Common myeloid progenitor, CD34-positive (primary cell): ENCODE results near the gene SST.

ENCODE experiments used
- CTCF ChIA-PET: fragments of 350-600 bp; sonication (Branson Sonifier 250); formaldehyde crosslinking; loops from one replicate; lab custom pipeline; 2021; ENCODE audit warnings: antibody characterized with exemption; lab: Charles Lee
- POLR2A ChIA-PET: fragments of 350-600 bp; sonication (Branson Sonifier 250); formaldehyde crosslinking; loops from one replicate; lab custom pipeline; 2021; ENCODE audit warnings: antibody characterized with exemption; lab: Charles Lee
- DNase-seq, 3 donors: peaks; one replicate each; pipeline versions ENCODE4 v3.0.0 to v3.0.0-alpha.2; 2013
- H3K27ac ChIP-seq, 2 experiments: 1 replicate in 1 of 2; 2 replicates in 1 of 2; pipeline ENCODE4 v1.7.0; 2013; ENCODE audit warnings: inconsistent platforms in 2 of 2, low read length in 2 of 2, mild to moderate bottlenecking in 2 of 2, low read depth in 1 of 2, moderate library complexity in 1 of 2; ENCODE audit not compliant: severe bottlenecking in 2 of 2, insufficient read depth in 1 of 2, poor library complexity in 1 of 2
- H3K27me3 ChIP-seq, 5 experiments: replicated peaks in 2 of 5; 1 replicate in 3 of 5; 2 replicates in 2 of 5; pipeline versions ENCODE4 v1.6.1 to v1.7.0; 2013; ENCODE audit warnings: low read length in 4 of 5, mild to moderate bottlenecking in 2 of 5, moderate library complexity in 2 of 5, inconsistent platforms in 1 of 5; ENCODE audit not compliant: insufficient read depth in 5 of 5, control insufficient read depth in 4 of 5
- H3K36me3 ChIP-seq, 4 experiments: 1 replicate in 2 of 4; 2 replicates in 2 of 4; pipeline versions ENCODE4 v1.6.1 to v1.7.0; 2013; ENCODE audit warnings: low read length in 3 of 4, control low read depth in 1 of 4, mild to moderate bottlenecking in 1 of 4; ENCODE audit not compliant: control insufficient read depth in 4 of 4, insufficient read depth in 4 of 4
- H3K4me1 ChIP-seq, 4 experiments: 1 replicate in 3 of 4; 2 replicates in 1 of 4; pipeline versions ENCODE4 v1.6.1 to v1.7.1; 2013; ENCODE audit warnings: low read length in 3 of 4, mild to moderate bottlenecking in 3 of 4, control low read depth in 1 of 4, inconsistent platforms in 1 of 4, moderate library complexity in 1 of 4; ENCODE audit not compliant: control insufficient read depth in 4 of 4, insufficient read depth in 4 of 4; ENCODE audit errors: control extremely low read depth in 1 of 4
- H3K4me3 ChIP-seq, 7 experiments: 1 replicate in 4 of 7; 2 replicates in 3 of 7; pipeline versions ENCODE4 v1.5.1 to v1.7.0; 2013; ENCODE audit warnings: mild to moderate bottlenecking in 7 of 7, low read length in 6 of 7, moderate library complexity in 6 of 7, inconsistent platforms in 2 of 7, low read depth in 2 of 7, control low read depth in 1 of 7; ENCODE audit not compliant: insufficient read depth in 4 of 7, control insufficient read depth in 1 of 7; ENCODE audit errors: extremely low read depth in 1 of 7
- H3K9me3 ChIP-seq, 5 experiments: 1 replicate in 4 of 5; 2 replicates in 1 of 5; pipeline versions ENCODE4 v1.6.1 to v1.7.1; 2013; ENCODE audit warnings: low read length in 4 of 5, mild to moderate bottlenecking in 2 of 5, inconsistent platforms in 1 of 5, low read depth in 1 of 5, moderate library complexity in 1 of 5; ENCODE audit not compliant: control insufficient read depth in 4 of 5, insufficient read depth in 2 of 5; ENCODE audit errors: control extremely low read depth in 1 of 5
- WGBS: methylation state at CpG from one replicate; pipeline ENCODE4 v1.1.5; 2013; ENCODE audit not compliant: insufficient coverage; 5-methylcytosine and 5-hydroxymethylcytosine counted together

The SST gene

DNA sequence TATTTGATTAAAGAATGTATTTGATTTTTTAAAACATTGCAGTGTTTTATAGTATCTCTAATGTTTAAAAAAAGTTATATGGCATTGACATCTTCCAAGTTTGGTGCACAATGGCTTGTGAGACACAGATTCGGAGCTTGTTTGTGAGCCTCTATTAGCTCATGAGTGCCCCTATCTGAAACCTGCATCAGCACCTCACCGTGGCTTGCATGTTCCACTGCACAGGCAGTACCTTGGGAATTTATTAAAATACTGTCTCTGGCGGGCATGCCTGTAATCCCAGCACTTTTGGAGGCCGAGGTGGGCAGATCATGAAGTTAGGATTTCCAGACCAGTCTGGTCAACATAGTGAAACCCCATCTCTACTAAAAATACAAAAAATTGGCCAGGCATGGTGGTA, 39.0 kb upstream of the SST start:
- 94% methylated on average over 2 of the region's 4 CpGs for WGBS
- POLR2A ChIA-PET, result no interaction called here
- no peaks in the 10 kb centered on the region for H3K4me1 ChIP-seq
- CTCF ChIA-PET, result interaction anchor here (2.4 kb wide), 1 partner anchor 30 kb away, joined by 8 read pairs; no protein-coding TSS in a partner anchor
- no peaks in the 10 kb centered on the region for H3K27me3 ChIP-seq
- H3K36me3 ChIP-seq, result no peaks in the 10 kb centered on the region
- no peak for DNase-seq
- H3K4me3 ChIP-seq, result no peak overlapping the region
- no peak overlapping the region for H3K27ac ChIP-seq
- H3K9me3 ChIP-seq, result no peaks in the 10 kb centered on the region

DNA sequence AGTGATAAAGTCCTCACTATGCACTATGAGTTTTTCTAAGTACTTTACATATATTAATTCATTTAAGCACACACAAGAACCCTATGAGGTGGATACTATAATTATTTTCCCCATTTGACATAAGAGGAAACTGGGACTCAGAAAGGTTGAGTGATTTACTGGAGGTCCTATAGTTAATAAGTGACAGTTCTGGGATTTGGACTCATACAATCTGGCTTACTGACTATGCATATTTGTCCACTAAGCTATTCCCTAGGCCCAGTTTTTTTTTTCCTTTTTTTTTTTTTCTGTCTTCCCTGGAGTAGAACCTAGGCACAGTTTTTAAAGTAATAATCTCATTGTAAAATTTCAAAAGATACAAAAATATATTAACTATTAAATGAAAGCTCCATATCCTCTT, 38.5 kb upstream of the SST start:
- no peaks in the 10 kb centered on the region for H3K36me3 ChIP-seq
- H3K27me3 ChIP-seq, result no peaks in the 10 kb centered on the region
- CTCF ChIA-PET, result interaction anchor here (2.4 kb wide), 1 partner anchor 30 kb away, joined by 8 read pairs; no protein-coding TSS in a partner anchor
- H3K27ac ChIP-seq, result no peak overlapping the region
- POLR2A ChIA-PET, result no interaction called here
- H3K4me3 ChIP-seq, result no peak overlapping the region
- no peak for DNase-seq
- H3K4me1 ChIP-seq, result no peaks in the 10 kb centered on the region
- H3K9me3 ChIP-seq, result no peaks in the 10 kb centered on the region

DNA sequence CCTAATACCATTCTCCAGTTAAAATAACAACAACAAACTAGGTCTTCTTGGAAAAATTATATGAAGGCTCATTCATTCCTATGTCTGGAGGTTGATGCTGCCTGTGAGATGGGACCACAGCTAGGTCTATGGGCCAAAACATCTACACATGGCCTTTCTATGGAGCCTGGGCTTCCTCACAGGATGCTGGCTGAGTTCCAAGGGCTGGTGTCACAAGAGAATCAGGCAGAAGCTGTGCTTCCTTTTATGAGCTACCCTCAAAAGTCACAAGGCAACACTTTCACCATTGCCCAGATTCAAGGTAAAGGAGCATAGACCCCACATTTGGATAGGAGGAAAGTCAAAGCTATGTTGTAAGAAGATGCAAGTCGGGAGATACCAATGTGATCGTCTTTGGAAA, 36.8 kb upstream of the SST start:
- ChIA-PET POLR2A (no interaction called here), CTCF (interaction anchor here (1.2 to 2.4 kb wide), 4 partner anchors 11 to 387 kb away, joined by 3 to 8 read pairs (median 3); no protein-coding TSS in a partner anchor)
- no peaks in the 10 kb centered on the region for H3K4me1 ChIP-seq
- WGBS, result 89% methylated on average over 2 of the region's 2 CpGs
- no peak overlapping the region for H3K27ac ChIP-seq
- no peaks in the 10 kb centered on the region for H3K36me3 ChIP-seq
- no peaks in the 10 kb centered on the region for H3K27me3 ChIP-seq
- DNase-seq, result peak in 2 of 3 donors; percentile 51 to 52
- H3K4me3 ChIP-seq, result no peak overlapping the region
- no peaks in the 10 kb centered on the region for H3K9me3 ChIP-seq

DNA sequence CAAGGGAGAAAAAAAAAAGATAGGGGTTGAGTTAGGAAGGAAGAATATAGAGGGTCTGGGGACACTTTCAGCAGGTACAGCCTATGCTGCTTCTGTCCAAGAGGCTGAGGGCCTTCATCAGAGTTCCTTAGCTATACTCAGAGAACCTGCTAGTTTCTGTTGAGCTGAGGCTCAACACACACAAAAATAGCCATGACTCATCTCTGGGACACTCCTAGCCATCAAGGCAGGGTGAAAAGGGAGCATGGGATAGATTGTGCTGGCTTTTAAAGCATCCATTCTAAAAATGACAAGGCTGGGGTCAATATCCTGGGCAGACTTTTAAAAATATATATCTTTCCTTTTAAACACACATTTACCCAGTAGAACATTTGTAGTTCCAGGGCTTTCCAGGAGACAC, 35.0 kb upstream of the SST start:
- Histone ChIP-seq H3K27me3 (peaks cover 0 to 2% (median 0%) of the 10 kb centered on the region in 5 experiments), H3K27ac (no peak overlapping the region), H3K36me3 (no peaks in the 10 kb centered on the region), H3K4me3 (no peak overlapping the region), H3K9me3 (no peaks in the 10 kb centered on the region), H3K4me1 (no peaks in the 10 kb centered on the region)
- ChIA-PET POLR2A (no interaction called here), CTCF (interaction anchor here (1.5 to 4.2 kb wide), 3 partner anchors 24 to 386 kb away, joined by 4 to 20 read pairs (median 8); no protein-coding TSS in a partner anchor)
- no peak for DNase-seq

DNA sequence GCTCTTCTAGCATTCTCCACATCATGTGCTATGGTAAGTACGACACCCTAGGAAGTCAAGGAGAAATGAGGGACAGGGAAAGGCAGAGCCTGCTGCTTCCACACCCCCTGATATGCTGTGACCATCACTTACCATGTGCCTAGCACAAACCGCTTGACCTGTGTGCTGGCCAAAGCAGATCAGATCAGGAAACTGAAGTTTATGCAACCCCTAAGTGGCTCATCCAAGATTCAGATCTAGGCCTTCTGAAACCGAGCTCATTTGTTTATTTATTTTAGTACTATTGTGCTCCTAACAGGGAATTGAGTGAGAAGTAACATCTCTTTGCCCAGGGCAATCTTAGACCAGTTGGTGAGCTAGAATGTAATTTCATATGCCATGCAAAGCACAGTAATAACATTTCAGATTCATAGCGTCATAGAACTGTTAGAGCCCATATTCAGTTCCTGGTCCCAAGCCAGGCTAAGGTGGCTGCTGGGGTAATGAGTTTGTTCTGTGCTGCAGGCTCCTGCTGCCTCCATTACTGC, 32.4 kb upstream of the SST start, which contains the start of gene RTP2:
TSS of gene RTP2 (minus strand) at position 51 of the 527 bp plus-strand sequence. CDS start 429 bp downstream, outside the sequence.
- Histone ChIP-seq H3K4me3 (no peak within 1 kb of the TSS), H3K9me3 (no peaks in the 10 kb centered on the region), H3K27ac (no peak within 1 kb of the TSS), H3K27me3 (peaks cover 0 to 2% (median 0%) of the 10 kb centered on the region in 5 experiments), H3K4me1 (no peaks in the 10 kb centered on the region), H3K36me3 (no peaks in the 10 kb centered on the region)
- DNase-seq, result no peak
- 50% methylated on average over 2 of the region's 4 CpGs for WGBS
- CTCF ChIA-PET, result interaction anchor here (1.3 to 4.7 kb wide), 6 partner anchors 10 to 383 kb away, joined by 3 to 24 read pairs (median 8); no protein-coding TSS in a partner anchor
- POLR2A ChIA-PET, result no interaction called here

DNA sequence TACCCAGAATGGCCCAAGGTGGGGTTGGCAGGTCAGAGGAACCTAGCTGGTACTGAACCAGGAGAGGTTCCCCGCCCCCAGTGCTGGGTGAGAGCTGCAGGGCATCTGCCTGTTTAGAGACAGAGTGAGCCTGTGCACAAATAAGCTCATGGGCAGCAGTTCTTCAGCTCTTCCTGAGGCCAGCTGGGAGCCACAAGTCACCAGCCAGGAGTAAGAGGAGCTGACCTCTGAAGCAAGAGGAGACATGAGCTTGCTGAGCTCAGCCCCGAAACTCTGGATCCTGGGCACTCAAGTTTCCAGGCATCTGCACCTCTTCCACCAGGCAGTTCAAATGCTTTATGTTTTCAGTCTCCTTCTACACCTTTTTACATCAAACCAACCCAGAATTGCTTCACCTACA, 30.1 kb upstream of the SST start:
- H3K4me1 ChIP-seq, result no peaks in the 10 kb centered on the region
- CTCF ChIA-PET, result interaction anchor here (2.2 to 4.7 kb wide), 2 partner anchors 13 to 20 kb away, joined by 8 to 24 read pairs; no protein-coding TSS in a partner anchor
- H3K36me3 ChIP-seq, result no peaks in the 10 kb centered on the region
- peaks cover 0 to 4% (median 0%) of the 10 kb centered on the region in 5 experiments for H3K27me3 ChIP-seq
- no peaks in the 10 kb centered on the region for H3K9me3 ChIP-seq
- no peak overlapping the region for H3K4me3 ChIP-seq
- DNase-seq, result no peak
- POLR2A ChIA-PET, result no interaction called here
- no peak overlapping the region for H3K27ac ChIP-seq
- 100% methylated on average over 2 of the region's 2 CpGs for WGBS

DNA sequence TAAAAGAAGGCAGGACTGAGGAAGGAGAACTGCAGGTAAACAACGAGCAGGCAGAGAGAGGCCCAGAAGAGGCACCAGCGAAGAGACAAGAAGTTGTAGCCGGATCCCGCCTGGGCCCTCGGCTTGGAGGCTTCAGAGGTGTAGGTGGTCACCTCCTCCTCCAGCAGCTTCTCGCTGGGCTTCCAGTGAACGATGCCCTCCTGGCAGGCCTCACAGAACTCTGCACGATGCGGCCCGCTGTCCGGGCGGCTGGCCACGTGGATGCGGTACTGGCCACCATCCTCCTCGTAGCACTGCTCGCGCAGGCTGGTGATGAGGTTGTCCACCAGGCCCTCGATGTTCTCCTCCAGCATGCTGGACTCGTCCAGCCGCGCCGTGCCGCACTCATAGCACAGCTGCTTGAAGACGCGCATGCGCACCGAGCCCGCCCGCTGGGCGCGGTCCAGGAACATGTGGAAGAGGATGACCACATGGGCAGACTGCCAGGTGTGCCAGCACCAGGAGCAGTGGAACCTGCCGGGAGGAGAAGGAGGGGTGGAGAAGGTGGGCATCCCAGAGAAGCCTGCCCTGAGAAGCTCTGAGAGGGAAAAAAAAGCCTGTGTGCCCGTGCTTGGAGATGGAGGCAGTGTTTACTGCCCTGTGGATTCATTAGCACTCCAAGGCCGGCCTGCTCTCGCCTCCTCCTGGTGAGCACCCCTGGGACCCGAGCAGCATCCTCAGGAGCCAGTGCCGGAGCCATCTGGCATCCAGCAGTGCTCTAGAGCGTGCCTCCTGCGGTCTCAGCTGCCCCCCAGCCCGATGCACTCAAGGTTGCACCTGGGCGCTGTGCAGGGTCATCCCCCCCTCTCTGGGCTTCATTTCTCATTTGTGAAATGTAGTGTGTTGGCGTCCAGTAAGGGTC, 28.6 kb upstream of the SST start:
- ChIA-PET POLR2A (no interaction called here), CTCF (no interaction called here)
- Histone ChIP-seq H3K27me3 (peaks cover 0 to 4% (median 0%) of the 10 kb centered on the region in 5 experiments), H3K9me3 (no peaks in the 10 kb centered on the region), H3K36me3 (no peaks in the 10 kb centered on the region), H3K27ac (no peak overlapping the region), H3K4me3 (no peak overlapping the region), H3K4me1 (no peaks in the 10 kb centered on the region)
- WGBS, result 96% methylated on average over 30 of the region's 42 CpGs
- DNase-seq, result no peak
